HG02981 (cell line): ENCODE measurements around the gene CEACAM4.

ENCODE experiments used
- ATAC-seq: cut with Tn5 transposase; IDR thresholded peaks from one replicate; pipeline ENCODE4 v1.9.1; 2021; ENCODE audit warnings: mild to moderate bottlenecking, moderate library complexity; ENCODE audit not compliant: unreplicated experiment

The CEACAM4 gene

DNA sequence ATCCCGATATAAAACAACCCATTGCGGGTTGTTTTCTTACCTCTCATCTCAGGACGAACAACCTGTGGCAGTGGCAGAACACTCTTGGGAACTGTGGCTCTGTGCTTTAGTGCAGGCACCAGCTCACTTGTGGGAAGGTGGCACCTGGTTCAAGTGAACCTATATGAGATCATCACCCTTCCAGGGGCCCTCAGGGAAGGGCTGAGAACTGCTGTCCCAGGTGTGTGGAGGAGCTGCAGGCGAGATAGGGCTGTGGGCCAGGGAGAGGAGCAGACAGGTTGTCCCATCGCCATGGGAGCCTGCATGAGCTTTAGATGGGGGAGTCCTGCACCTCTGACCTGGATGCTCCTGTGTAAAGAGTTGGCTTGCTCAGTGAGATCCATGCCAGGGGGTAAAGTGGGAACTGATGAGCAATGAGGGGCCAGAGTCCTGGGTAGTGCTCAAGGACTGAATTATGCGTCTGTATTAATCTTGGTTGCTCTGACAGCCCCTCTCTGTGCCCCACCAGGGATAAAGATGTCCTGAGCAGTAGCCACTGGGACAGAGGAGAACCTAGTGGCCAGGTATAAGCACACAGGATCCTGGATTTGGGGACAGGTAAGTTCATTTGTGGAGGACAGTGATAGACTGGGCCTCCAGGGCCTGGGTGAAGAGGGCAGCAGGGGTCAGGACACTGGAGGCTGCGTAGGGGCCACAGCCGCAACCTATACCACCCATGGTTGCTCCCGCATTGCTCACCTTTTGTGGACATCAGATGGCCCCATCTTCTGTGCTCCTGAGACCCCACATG is 8.7 kb downstream of the CEACAM4 start:
- ATAC-seq: no peak

DNA sequence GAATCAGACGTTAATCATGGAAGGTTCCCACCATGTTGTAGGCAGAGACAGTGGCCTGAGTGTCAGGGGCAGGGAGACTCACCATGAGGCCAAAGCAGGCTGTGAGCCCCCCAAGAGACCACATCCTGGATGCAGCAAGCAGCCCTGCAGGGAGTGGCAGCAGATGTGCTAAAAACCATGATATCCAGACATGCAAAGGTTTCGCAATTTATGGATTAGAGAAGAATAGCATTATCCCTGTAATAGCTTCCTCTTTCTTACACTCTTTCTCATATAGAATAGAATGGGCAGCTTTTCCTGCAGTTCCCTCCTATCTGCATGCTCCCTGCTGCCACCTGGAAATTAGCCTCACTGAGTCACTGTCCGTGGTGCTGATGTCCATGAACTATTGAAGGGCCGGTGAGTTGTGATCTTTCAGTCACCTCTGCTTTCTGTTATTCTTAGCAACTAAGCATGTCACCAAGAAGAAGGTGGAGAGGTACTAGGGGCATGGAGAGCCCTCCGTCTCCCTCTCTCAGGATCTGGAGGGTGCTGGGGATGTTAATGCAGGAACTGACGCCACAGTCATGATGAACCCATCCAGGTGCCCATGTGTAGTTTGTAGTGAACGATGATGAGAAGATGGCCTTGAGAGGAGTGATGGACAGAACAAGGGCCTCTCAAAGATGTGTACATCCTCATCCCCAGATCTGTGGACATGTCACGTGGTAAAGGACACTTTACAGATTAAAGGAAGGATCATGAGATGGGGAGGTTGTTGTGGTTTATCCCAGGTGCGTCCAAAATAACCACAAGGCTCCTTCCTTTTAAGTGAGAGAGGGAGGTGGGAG is 9.9 kb downstream of the CEACAM4 start:
- ATAC-seq: no peak

GRCh38 chr19:41615207-41615606 is 11.7 kb downstream of the CEACAM4 start:
- ATAC-seq: no peak

DNA sequence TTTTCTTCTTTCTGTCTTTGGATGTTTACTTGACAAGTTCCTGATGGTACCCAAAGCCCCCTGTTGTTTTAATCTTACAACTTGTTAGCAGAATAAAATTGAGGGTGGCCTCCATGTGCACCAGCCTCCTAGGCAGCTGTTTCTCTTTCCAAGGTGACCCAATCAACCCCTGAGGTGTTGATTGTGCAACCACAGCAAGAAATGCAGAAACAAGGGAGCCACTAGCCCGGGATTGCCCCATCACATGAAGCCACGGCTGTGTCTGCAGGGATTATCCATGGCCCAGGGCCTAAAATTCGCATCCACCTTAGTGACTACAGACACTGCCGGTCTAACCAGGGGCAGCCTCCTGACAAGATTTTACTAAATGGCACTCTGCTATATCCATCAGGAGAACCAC is 14.4 kb downstream of the CEACAM4 start:
- ATAC-seq: no peak

DNA sequence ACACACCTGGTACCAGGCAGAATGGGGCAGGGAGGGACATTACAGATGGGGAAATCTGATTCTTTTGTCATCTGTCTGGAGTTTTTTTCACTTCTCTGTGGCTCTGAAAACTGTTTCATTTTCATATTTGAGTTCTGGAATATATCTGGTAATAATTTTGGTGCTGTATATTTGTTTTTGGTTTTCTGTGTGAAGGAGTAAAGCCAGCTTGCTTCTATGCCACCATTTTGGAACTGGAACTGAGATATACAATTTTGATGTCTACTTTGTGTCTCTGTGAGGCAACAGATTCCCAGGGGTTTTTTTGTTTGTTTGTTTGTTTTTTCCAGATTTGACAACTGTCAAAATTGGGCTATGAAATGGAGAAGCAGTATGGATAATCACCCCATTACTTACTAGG is 16.1 kb downstream of the CEACAM4 start:
- ATAC-seq: no peak

GRCh38 chr19:41607668-41608067 is 19.2 kb downstream of the CEACAM4 start:
- no peak for ATAC-seq

GRCh38 chr19:41606215-41606837 is 20.5 kb downstream of the CEACAM4 start:
- no peak for ATAC-seq

- no peak for ATAC-seq
Observed at GRCh38 chr19:41604831-41605230, 22.0 kb downstream of the CEACAM4 start.

DNA sequence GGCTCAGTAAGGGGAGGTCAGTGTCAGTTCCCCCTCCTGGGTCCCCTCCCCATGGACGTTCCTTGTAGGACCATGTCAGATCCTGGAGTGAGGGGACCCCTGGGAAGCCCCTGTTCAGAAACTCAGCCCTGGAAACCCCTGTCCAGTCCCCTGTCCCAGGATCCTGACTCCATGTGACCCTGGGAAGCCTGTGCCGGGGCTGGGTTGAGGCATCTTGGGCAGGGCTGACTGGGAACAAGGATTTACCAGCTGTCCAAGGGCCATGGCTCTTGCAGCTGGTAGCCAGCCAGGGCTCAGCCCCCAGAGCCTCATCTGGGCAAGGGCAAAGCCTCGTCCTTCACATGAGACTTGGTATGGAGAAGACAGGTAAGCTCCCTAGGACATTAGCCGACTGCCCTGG is 25.1 kb downstream of the CEACAM4 start:
- ATAC-seq: no peak

GRCh38 chr19:41599175-41599966 is 27.5 kb downstream of the CEACAM4 start:
- ATAC-seq: no peak

DNA sequence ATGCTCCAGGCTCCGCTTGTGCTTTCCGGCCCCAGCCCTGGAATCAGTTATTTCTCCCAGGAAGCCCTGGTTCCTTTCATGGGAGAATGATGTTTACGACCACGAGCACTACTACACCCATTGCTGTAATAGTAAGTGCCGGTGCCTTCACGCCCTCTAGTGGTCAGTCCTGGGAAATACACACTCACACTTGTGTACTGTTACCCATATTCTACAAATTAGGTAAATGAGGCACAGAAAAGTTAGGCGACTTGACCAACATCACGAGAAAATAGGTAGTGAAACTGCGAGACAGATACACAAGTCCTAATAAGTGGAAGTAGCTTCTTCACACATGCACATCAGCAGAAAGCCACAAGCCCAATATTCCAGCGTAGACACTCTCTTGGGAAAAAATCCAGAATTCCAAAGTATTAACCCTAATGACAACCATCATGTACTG is 29.3 kb downstream of the CEACAM4 start:
- ATAC-seq: no peak

GRCh38 chr19:41595890-41596280 is 31.0 kb downstream of the CEACAM4 start:
- ATAC-seq: no peak

DNA sequence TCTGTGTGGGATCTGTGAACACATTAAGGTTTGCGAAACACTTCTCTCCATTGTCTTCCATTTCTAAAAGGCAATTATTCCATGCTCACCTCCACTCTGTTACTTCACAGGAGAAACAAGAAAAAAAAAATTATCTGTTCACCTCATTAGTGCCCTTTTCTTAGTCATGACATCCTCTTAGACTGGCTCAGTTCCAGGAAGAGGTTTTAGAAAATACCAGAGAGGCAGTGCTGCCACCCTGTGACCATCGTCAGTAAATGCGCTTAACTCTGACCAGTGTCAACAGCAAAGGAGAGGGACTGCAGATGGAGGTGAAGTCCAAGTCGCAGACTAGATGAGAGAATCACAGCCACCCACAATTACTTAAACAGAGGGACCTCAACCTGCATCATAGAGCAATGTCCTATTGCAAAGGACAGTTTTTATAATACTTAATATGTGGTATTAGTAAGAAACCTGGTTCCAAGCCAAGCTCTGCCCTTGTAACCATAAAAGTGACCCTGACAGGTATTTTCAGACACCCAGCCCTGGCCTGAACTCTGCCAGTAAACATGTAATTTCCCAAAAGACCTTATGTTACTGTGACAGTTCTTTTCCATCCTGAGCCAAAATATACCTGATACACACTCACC is 31.5 kb downstream of the CEACAM4 start:
- no peak for ATAC-seq

- ATAC-seq: no peak
Observed at GRCh38 chr19:41591951-41592562, 34.8 kb downstream of the CEACAM4 start.

GRCh38 chr19:41590936-41591335 is 35.9 kb downstream of the CEACAM4 start:
- no peak for ATAC-seq

DNA sequence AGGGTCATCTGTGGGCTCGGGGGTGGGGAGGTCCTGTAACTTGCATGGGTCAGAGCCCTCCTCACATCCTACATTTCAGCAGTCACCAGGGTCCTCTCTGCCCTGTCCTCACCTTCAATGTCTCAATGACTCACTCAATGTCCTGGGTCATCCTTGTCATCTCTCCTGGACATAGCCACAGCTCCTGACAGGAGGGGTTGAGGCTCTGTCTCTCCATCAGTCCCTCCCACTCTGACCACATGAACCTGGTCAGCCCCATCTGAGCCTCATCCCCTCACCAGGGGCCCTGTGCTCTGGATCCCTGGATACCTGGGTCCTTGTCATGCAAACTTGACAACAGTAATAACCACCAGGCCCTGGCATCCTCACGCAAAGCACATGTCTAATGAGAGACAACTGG is 37.5 kb downstream of the CEACAM4 start:
- ATAC-seq: no peak

DNA sequence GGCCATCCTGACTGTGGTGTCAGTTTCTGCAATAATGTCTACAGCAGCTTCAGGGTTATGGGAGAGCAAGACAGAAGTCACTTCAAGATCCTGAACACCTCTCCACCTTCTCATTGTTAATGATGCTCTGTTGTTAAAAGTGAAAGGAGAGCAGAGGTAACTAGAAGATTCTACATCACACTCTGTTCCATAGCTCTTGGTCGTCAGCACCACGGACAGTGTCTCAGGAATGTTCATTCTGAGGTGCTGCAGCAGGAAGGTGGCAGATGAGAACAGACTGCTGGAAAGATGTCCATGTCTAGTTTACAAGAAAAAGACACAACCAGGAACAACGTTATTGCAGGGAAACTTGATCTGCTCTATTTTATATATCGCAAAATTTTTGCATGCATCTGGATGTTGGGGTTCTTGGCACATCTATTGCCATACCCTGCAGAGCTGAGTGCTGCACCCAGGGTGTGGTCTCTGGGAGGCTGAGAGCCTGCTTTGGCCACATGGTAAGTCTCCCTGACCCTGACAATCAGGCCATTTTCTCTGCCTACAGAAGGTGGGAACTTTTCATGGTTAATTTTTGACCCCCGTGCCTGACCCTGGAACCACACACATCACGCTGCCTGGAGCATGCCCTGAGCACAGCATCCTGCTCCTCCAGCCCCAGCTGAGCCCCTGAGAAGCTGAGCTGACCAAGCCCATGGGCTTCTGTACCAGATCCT is 38.2 kb downstream of the CEACAM4 start:
- no peak for ATAC-seq

DNA sequence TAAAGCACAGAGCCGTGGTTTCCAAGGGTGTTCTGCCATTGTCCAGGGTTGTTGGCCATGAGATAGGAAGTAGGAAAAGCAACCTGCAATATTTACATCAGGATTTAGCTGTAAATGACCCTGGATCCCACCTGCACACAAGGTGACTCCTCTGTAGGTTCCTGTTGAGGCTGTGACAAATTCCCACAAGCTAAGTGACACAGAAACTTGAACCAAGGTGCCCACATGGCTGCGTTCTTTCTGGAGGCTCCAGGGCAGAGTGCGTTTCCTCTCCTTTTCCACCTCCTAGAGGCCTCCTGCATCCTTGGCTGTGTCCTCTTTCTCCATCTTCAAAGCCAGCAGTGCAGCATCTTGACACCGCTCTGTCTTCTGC is 39.0 kb downstream of the CEACAM4 start:
- ATAC-seq: no peak

GRCh38 chr19:41587101-41587837 is 39.6 kb downstream of the CEACAM4 start:
- no peak for ATAC-seq
